GM19372 (cell line): Measurements from ENCODE around the gene LMO4.

Experiments used
- ATAC-seq: cut with Tn5 transposase; IDR thresholded peaks from one replicate; pipeline ENCODE4 v1.9.1; 2021; ENCODE audit warnings: mild to moderate bottlenecking, low read depth, moderate library complexity; ENCODE audit not compliant: unreplicated experiment

LMO4 gene, protein sequence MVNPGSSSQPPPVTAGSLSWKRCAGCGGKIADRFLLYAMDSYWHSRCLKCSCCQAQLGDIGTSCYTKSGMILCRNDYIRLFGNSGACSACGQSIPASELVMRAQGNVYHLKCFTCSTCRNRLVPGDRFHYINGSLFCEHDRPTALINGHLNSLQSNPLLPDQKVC

DNA sequence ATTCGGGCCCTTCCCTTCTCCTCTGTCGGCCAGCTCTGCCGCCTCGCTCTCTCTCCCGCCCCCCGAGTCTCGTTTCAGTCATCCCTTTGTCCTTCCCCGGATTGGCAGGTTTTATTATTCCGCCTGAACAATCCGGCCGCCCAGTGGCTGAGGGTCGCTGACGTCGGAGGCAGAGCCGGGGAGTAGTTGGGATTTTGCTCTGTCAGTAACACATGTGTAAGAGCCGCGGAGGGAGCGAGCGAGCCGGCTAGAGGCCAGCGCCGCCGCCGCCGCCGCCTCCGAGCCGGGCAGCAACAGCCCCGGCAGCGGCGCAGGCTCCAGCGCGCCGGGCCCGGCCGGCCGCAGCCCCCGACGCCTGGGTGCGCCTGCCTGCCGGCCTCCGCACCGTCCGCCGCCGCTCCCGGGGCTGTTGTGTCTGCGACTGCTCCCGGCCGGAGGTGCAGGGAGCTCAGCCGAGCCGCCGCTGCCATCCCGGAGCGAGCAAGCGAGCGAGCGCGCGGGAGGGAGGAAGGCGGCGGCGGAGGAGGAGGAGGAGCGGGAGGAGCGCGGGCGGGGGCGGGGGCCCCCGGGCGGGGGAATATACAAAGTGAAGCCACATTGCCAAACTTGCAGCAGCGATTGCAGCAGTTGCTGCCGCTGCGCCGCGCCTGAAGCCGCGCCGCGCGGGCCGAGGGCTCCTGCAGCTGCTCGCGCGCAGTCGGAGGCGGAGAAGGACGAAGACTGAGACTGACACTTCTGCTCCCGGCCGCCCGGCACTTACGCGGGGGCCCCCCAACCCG is at the start of gene LMO4:
TSS of gene LMO4 (plus strand) at position 609 of the 779 bp plus-strand sequence. CDS start 3,136 bp downstream, outside the sequence.
- ATAC-seq, result peak; percentile 76

DNA sequence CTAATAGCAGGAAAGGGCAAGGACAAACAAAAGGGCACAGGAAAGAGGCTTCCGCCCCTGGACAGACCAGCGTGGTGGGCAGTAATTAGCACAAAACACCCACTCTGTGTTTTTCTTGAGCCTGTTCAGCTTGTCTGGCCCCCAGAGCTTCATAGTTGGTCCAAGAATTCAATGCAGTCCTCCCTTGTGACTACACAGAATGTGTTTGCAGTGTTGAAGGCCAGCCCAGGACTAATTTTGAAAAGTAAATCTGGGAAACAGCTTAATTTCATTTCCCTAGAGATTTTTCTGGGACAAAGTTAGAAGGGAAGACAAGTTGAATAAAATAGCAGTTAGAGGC is 49.2 kb upstream of the LMO4 start:
- no peak for ATAC-seq

DNA sequence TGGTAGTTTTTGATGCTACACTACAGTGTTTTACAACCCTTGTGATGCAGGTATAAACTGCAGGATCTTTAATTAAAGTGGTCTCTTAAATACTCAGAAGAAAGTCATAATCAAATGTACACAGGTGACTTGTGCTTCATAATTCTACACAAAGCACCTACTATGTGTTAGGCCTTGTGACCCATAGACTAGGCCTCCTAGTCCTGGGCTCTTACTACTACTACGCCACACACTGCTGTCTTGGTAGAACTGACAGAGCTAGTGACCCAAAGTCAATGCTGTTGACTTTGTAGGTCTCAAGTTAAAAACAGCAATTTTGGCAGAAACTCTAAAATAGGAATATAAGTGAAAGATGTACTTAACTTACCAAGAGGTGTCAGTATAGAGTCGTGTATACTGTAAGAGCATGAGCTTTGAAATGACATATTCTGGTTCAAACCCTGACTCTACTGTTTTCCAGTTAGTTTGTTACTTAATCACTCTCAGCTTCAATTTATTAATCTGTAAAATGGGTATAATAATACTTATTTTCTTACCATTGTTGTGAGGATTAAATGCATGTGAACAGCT is 48.6 kb upstream of the LMO4 start:
- ATAC-seq, result no peak

DNA sequence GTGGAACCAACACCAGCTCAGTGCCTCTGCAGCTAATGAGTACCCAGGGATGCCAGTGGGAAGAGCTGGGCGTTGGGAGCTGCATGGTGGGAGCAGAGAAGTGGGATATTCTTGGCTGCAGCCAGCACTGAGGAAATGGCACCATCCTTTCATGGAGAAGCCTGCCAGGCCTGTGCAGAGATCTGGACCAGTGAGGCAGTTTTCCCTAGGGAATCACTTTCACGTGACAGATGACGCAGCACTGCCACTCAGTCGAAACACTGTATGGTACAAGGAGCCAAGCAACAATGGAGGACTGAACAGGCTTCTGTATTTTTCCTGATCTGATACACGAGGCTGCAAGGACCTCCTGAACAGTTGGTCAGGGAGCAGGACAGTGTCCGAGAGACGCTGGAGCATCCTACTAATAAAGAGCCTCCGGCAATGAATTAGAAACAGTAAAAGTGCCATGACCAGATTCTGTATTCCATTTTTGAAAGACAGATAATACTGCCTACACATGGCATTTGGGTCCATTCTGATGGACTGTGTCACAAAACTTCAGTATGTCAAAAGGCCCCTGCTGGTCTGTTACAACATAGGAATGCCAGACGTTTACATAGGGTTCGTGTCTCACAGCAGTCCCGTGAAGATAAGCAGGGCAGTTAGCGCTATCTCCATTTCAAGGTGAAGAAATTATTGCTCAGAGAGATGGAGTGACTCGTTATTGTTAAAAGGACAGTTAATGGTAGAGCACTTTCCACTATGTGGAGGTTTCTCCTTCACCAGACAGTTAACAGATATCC is 44.0 kb upstream of the LMO4 start:
- ATAC-seq, result no peak

DNA sequence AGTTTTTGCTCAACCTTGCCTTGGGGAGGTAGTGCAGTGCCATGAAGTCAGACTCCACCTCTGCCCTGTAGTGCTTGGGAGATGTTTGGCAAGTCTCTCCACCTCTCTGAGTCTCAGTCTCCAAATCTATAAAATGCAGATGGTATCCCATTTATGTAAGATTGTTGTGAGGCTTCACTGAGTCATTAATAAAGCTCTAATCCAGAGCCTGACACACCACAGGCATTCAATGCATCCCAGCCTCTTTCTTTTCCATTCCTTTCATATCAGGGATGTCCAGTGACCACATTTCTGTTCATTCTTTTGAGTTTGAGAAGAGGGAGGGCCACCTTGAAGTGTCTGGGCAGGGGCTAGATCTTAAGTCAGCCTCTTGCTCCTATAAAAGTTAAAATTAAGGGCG is 37.6 kb upstream of the LMO4 start:
- ATAC-seq, result no peak

DNA sequence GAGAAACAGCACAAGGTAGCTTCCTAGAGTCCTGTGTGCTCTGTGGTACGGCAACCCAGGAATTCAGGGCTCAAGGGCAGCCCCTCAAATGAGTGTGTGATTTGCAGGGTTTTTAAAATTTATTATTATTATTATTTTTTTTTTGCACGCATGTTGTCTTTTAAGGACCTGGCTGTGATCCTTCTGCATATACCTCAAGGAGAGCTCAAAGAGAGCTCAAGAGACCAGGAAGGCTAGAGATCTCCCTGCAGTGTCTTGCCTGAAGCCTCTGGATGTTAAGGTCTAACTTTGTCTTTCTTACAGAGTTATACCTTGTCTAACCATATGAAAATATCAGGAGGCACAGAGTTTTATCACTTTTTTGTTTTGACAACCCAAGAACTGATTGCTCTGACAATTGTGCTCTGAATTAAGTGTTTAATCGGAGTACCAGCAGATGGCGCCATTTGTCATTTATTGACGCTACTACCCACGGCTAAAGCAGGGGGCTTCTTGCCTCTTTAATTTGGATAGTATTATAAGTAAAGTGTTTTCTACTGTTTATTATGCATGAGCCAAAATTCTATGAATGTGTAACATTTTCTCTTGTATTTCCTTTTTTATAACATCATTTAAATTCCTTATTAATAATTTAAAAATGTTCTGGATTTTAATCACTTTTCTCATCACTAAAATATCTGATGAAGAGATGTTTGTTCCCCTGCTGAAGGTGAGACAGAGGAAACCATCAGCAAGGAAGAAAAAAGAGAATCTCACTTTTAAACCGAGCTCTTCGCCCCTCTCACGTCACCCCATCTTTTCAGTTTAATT is 35.8 kb upstream of the LMO4 start:
- no peak for ATAC-seq

DNA sequence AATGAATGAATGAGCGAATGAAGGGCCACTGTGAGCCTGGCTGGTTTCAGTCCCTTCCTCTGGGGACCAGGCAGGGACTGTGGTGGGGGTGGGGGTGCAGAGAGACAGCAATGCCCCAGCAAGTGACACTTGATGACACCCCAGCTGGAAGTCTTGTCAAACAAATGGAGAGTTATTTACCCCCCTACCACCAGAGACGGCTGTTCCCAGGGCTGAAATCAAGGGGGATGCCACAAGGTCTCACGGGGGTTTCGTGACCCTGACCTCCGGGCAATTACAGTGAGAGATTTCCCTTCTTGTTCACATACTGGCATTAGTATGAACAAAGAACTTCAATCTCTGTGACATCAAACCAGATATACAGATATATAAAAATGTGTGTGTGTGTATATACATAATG is 34.0 kb upstream of the LMO4 start:
- ATAC-seq, result no peak

DNA sequence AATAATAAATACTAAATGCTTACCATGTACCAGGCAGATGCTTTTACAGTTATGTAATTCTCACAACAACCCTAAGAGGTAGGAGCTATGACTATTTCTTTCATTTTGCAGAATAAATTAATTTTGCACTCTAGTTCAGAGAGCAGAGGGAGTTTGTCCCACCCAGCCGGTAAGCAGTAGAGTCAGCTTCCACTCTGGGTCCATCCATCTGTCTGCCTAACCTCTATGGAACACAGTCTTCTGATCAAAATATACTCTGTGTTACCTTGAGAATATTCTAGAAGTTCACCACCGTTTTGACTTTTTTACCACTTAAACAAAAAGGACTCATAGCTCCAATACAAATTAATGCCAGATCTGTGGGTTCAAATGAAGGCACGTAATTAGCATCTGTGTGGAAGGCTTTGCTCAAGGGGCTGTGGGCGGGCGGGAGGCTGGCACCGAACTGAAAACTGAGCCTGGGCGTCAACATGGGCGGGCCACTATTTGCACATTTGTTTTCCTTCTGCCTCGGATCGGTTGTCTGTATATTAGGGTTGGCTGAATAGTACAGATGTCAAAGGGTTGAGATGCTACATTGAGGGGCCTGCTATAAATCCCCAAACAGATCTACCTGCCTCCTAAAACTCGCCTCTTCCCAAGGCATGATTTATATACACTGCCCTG is 33.1 kb upstream of the LMO4 start:
- no peak for ATAC-seq

DNA sequence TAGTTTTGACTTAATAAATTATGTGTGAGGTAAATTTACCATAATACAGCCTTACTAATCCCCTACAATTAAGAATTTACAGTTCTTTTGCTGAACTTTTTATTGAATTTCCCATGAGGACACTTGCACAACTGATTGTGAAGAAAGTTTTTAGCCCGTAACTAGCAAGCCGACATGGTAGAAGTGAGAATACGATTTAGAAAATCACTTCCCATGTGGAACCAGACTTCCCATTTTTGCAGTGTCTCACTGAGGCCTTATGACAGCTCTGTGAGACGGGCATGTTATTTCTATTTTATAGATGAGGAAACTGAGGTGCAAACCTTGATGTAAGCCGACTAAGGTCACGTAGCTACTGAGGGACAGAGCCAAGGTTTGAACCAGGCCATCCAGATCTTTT is 32.5 kb upstream of the LMO4 start:
- no peak for ATAC-seq

DNA sequence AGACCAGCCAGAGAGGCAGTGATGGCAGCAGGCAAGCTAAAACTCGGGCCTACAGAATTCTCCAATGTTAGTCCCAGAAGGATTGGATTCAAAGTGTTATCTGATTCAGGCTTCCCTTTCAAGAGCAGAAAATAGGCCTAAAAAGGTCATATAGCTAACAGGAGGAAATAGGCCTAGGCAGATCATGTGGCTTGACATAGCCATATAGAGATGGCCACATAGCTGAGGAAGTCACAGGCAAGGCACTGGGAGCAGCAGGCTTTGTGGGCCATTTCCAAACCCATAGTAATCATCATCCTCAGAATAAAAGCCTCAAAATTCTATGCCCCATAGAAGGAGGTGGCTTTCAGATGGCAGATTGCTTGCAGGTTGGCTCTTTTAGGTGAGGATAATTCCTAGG is 29.0 kb upstream of the LMO4 start:
- ATAC-seq, result no peak

DNA sequence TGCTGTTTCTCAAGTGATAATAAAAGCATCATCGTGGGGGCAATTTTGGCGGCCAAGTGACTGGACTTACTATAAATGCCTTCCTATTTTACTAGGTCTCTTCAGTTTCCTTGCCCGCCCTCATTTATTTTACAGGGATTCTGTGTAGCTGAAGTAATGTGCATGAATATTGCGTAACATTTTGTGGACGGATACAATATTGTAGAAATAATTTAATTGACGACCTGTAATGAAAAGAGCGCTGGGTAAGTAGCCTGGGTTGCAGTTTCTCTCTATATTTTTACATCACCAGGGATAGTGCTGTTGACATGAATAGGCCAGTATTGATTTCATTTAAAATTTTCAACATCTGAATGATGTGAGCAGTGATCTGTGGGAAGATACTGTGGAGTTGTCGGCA is 28.1 kb upstream of the LMO4 start:
- ATAC-seq, result no peak

DNA sequence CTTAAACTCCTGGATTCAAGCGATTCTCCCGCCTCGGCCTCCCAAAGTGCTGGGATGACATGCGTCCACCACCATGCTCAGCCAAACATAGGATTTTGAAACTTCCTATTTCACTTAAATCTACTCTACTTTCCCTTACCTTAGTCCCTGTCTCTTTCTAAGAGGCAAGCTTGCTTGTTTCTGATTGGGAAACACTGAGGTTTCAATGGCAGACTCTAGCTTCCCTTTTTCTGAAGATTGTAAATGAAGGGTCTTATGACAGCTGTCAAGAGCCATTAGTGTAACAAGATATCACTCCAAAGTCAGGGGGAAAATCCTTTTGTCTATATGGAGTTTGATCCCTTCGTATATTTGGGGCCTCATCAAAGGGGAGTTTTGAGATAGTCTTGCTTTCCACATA is 23.5 kb upstream of the LMO4 start:
- ATAC-seq, result no peak

DNA sequence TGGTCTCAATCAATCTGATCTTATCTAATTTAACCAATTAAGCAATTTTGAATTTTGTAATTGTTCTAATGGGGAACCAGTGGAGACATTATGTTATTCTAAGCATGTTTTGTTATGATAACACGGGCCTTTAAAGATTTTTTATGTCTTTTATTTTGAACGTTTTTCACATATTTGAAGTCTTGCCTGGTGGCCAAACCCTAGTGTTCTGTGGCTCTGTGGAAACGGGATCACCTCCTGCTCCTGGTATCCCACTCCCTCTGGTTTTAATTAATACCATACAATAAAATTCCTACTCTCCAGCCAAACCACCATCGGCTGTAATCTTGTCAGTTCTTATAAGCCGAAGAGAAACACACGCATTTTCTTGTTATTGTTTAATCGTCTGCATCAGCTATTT is 22.9 kb upstream of the LMO4 start:
- no peak for ATAC-seq

DNA sequence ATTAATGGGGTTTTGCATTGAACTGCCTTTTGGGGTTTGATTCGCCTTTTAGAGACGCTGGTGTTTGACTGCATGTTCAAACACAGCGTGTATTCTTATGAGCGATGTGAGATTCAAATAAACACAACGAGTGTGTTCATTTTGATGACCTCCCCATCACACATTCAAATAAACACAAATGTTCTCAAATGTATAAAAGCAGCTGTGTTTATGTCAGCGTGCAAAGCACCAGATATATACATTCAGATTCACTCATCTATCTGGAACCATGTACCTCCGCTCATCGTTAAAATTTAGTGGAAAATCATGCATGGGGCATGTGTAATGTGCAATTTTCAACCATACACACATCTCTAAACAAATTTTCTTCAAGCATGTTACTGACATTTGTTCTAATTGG is 21.4 kb upstream of the LMO4 start:
- ATAC-seq, result no peak

DNA sequence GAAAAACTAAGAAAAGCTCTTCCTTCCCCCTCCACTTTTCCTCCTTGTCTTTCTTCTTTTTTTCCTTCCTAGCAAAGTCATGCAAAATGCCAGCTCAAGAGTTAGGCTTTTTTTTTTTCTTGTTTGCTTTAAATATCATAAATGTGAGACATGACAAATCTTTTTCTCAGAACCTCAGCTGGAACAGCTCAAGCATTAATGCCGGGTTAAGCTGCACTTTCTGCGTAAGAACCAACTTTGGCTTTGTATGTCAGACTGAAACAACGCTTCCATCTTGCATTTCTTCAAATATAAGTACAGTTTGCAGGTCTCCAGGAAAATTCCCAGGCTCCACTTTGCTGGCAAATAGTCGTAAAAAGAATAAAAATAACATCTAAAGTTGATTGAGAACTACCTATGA is 20.7 kb upstream of the LMO4 start:
- ATAC-seq, result no peak

DNA sequence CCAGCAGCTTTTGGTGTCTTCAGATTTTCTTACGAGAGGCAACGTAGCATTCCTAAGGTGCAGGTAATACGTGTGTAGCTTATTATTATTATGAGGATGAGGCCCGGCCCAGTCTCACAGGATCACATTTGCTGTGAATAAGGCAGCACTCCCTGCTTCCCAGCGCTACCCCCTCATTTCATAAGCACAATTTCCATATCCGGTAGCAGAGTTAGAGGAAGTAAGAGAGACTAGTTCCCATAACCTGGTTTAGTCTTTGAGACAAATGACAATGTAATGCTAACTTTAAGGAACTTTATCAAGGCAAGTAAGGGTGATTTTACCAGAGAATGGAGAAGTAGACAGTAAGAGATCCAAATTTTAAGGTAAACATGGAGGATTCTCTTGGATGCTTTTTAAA is 14.6 kb upstream of the LMO4 start:
- ATAC-seq, result no peak

DNA sequence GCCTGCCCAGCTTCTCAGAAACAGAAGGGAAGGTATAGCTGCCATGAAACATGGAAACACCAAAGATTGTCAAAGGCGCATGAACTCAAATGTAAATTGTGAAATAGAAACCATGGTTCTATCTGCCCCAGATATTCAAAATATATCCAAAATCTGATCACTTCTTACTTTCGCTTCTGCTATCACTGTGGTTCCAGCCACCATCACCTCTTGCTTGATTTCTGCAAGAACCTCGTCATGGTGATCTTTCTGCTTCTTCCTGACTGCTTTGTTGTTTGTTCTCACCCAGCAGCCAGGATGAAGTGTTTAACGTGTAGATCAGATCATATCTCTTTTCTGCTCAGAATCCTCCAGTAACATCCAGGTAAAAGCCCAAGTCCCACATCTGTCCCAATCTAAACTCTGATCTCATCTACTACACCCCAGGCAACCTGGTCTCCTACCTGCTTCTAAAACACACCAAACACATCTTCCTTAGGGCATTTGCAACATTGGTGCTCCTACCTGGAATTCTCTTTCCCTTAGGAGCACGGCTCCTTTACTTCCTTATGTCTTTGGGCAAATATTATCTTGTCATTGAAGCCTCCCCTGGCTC is 10.5 kb upstream of the LMO4 start:
- no peak for ATAC-seq

DNA sequence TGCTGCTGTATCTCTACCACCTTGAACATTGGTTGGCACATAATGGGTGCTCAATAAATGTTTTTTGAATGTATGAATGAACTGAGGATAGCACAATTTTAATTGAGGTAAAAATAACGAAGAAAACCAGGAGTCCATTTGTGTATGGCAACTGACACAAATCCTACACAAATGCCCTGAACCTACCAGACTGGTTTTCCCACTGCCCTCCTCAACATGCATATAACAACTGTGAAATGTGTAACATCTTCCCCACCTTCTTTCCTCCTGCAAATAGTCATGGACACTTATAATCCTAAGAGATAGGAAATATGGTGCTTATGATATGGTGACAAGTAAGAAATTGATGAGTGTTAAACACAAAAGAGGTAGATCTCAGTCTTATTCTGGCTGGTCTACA is 9.9 kb upstream of the LMO4 start:
- ATAC-seq, result no peak

DNA sequence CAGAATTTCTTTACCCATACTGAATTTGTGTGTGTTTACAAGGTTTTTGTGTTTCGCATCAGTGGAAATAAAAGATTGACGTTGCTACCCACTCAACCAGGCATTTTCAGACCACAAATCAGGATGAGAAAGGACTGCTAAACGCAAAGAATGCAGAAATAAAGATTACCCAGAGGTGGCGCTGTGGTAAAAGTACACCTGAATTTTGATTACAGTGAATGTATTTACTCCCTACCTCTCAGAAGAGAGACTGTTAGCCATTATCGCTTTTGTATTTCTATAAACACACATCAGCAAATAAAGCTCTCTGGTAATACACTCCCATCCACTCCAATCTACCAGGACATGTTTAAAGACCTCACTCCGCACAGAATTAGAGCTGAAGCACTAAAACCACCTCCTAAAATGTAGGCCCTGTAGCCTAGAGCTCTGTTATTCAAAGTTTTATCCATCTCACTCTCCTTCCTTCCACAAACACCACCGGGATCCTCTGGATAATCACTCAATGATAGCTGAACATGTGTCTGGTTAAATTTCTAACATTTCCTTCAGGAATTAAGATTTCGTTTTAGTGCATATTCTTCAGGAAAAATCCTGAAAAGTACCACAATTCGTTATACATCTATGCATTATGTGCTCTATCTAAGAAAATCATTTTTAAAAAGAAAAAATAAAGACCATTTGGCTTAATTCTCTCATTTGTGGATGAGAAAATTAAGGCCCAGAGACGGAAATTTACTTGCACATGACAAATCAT is 2.5 kb upstream of the LMO4 start:
- ATAC-seq, result no peak
